Transverse colon (tissue), 3 donors: Measurements from ENCODE around the gene SIGLEC15.

Experiments
- EP300 ChIP-seq: sonication (generic); formaldehyde crosslinking; IDR thresholded peaks from one replicate; pipeline ENCODE4 v1.6.1; 2017; ENCODE audit warnings: antibody characterized with exemption, low read depth
- TF ChIP-seq, protein P1 (sequence below), 5 experiments: fragments of 200-600 bp in 3 of 5; fragments of 450-650 bp in 2 of 5; sonication (generic) in 3 of 5; IDR thresholded peaks; 1 replicate in 2 of 5; 2 replicates in 3 of 5; pipeline ENCODE4 v1.5.1; 2016 to 2017; ENCODE audit warnings: antibody characterized with exemption in 5 of 5, inconsistent platforms in 3 of 5, mild to moderate bottlenecking in 2 of 5, moderate library complexity in 1 of 5

DNA sequence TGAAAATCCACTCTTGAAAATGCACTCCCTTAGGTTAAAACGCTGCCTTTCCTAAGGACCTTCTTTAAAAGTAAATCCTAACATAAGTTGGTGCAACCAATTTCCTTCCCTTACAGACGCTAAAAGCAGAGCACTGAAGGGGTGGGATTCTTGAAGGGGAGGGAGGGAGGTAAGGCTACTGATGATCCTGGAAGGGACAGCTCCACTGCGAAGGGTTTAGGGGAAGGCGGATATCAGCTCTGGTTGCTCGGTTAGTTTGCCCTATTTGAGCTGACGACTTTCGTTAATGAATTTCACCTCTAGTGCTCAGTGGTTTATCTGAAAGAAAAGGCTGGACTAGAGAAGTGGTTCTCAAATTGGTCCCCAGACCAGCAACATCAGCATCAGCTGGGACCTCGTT lies 49.7 kb upstream of the SIGLEC15 start:
- TF ChIP-seq EP300: no peak
- TF ChIP-seq, protein P1, sequence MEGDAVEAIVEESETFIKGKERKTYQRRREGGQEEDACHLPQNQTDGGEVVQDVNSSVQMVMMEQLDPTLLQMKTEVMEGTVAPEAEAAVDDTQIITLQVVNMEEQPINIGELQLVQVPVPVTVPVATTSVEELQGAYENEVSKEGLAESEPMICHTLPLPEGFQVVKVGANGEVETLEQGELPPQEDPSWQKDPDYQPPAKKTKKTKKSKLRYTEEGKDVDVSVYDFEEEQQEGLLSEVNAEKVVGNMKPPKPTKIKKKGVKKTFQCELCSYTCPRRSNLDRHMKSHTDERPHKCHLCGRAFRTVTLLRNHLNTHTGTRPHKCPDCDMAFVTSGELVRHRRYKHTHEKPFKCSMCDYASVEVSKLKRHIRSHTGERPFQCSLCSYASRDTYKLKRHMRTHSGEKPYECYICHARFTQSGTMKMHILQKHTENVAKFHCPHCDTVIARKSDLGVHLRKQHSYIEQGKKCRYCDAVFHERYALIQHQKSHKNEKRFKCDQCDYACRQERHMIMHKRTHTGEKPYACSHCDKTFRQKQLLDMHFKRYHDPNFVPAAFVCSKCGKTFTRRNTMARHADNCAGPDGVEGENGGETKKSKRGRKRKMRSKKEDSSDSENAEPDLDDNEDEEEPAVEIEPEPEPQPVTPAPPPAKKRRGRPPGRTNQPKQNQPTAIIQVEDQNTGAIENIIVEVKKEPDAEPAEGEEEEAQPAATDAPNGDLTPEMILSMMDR (IDR thresholded peaks at IDR 0.05): no peak
